Uterus (tissue), 4 donors: ENCODE results near the gene TRAF3IP3. TPM values are rescaled to one million over a fixed set of nuclear protein-coding genes. Genes with fewer than 3 reads are reported as not detected.
A peak's percentile ranks its signal among the peaks of the same experiment; 100 is the strongest.

Experiments used
- DNase-seq, 2 donors: peaks; one replicate each; pipeline ENCODE4 v3.0.0-alpha.2; 2019 to 2020
- H3K27ac ChIP-seq, 2 donors: fragments of 200-600 bp; sonication (generic); 1 replicate in 1 of 2; 2 replicates in 1 of 2; pipeline ENCODE4 v1.5.1; 2016 to 2018
- H3K27me3 ChIP-seq, 2 donors: fragments of 200-600 bp; sonication (generic); one replicate each; pipeline ENCODE4 v1.5.1; 2018 to 2019; ENCODE audit warnings: control low read depth in 1 of 2
- H3K36me3 ChIP-seq, 2 donors: fragments of 200-600 bp; sonication (generic); one replicate each; pipeline ENCODE4 v1.5.1; 2019; ENCODE audit warnings: control low read depth in 1 of 2
- H3K4me1 ChIP-seq, 2 donors: fragments of 200-600 bp; sonication (generic); one replicate each; pipeline ENCODE4 v1.5.1; 2018 to 2019; ENCODE audit warnings: control low read depth in 1 of 2
- H3K4me3 ChIP-seq, 2 donors: fragments of 200-600 bp; sonication (generic); 1 replicate in 1 of 2; 2 replicates in 1 of 2; pipeline ENCODE4 v1.5.1; 2018 to 2019; ENCODE audit warnings: mild to moderate bottlenecking in 1 of 2
- H3K9me3 ChIP-seq, 2 donors: fragments of 200-600 bp; sonication (generic); one replicate each; pipeline ENCODE4 v1.5.1; 2019; ENCODE audit warnings: control low read depth in 1 of 2
- CTCF ChIP-seq, 4 experiments: fragments of 200-600 bp in 2 of 4; fragments of 450-650 bp in 2 of 4; sonication (generic) in 2 of 4; IDR thresholded peaks; one replicate each; pipeline ENCODE4 v1.5.1; 2016 to 2019; ENCODE audit warnings: antibody characterized with exemption in 4 of 4, mild to moderate bottlenecking in 2 of 4, moderate library complexity in 1 of 4
- POLR2A ChIP-seq, 2 donors: fragments of 450-650 bp; IDR thresholded peaks; one replicate each; pipeline ENCODE4 v1.6.1; 2016; ENCODE audit warnings: antibody characterized with exemption in 2 of 2, mild to moderate bottlenecking in 1 of 2, moderate library complexity in 1 of 2
- intact Hi-C: fragments of 100-400 bp; cut with DNase I; formaldehyde crosslinking; loops from one replicate; pipeline ENCODE4 v1.15.1; 2023; ENCODE audit warnings: low total_unique reads
- total RNA-seq, 4 donors: library from RNA; depleted of rRNA in 3 of 4; stranded (reverse); fragments of >200 nt in 3 of 4; gene quantifications; one replicate each; pipeline versions ENCODE4 v1.1.0 to v1.2.4, GENCODE V29; 2014 to 2023
- donor health status: DM: yes; HTN: yes; CAD: no.

The TRAF3IP3 gene
- total RNA-seq, 4 donors from 2014 or later = 1.3 to 3.2 (median 1.3) TPM; not detected in 1

DNA sequence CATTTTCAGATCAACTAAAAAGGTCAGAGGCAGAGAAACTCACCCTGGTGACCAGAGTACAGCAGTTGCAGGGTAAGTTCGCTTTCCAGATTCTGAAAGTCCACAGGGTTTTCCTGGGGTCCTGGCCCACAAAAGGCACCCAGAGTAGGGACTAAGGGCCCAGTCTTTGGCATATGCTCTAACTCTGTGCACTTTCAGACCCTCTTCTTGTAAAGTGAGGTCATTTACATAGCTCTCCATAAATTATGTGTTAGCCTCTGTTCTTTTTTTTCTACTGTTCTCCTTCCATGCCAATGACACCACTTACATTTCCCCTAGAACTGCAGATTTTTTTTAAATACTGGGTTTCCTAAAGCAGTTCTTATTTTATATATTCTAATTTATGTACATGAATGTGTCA, 22.2 kb downstream of the TRAF3IP3 start:
- no peak for TF ChIP-seq CTCF (IDR thresholded peaks at IDR 0.05)
- TF ChIP-seq POLR2A (IDR thresholded peaks at IDR 0.05) = no peak
- Histone ChIP-seq H3K4me3 (no peak overlapping the region), H3K27me3 (no peaks in the 10 kb centered on the region), H3K36me3 (no peaks in the 10 kb centered on the region), H3K9me3 (no peaks in the 10 kb centered on the region), H3K27ac (no peak overlapping the region), H3K4me1 (no peaks in the 10 kb centered on the region)
- intact Hi-C loops = no loop called here
- no peak for DNase-seq

- intact Hi-C loops = no loop called here
- TF ChIP-seq POLR2A (IDR thresholded peaks at IDR 0.05) (no peak), CTCF (IDR thresholded peaks at IDR 0.05) (no peak)
- no peak for DNase-seq
Measured at GRCh38 chr1:209780268-209780667, 24.4 kb downstream of the TRAF3IP3 start.

GRCh38 chr1:209783386-209783785, 27.5 kb downstream of the TRAF3IP3 start:
- Histone ChIP-seq H3K27ac (no peak overlapping the region), H3K4me1 (no peaks in the 10 kb centered on the region), H3K27me3 (no peaks in the 10 kb centered on the region), H3K4me3 (peak overlapping the region in 1 of 2 donors; percentile 60), H3K36me3 (no peaks in the 10 kb centered on the region), H3K9me3 (no peaks in the 10 kb centered on the region)
- TF ChIP-seq POLR2A (IDR thresholded peaks at IDR 0.05) = no peak
- no peak for DNase-seq
- intact Hi-C loops = no loop called here

More at GRCh38 chr1:209780268-209780667, 24.4 kb downstream of the TRAF3IP3 start:
- Histone ChIP-seq H3K4me1 (no peaks in the 10 kb centered on the region), H3K4me3 (no peak overlapping the region), H3K36me3 (no peaks in the 10 kb centered on the region), H3K9me3 (no peaks in the 10 kb centered on the region), H3K27ac (no peak overlapping the region), H3K27me3 (no peaks in the 10 kb centered on the region)

- Histone ChIP-seq H3K4me1 (no peaks in the 10 kb centered on the region), H3K4me3 (peak within 1 kb of the TSS; percentile 60 to 62), H3K9me3 (no peaks in the 10 kb centered on the region), H3K36me3 (no peaks in the 10 kb centered on the region), H3K27ac (peak within 1 kb of the TSS; percentile 76 to 85), H3K27me3 (no peaks in the 10 kb centered on the region)
- intact Hi-C loops = no loop called here
- peak; percentile 99 for DNase-seq
- TF ChIP-seq CTCF (IDR thresholded peaks at IDR 0.05) (peak in 1 of 4 experiments; percentile 25), POLR2A (IDR thresholded peaks at IDR 0.05) (peak; percentile 61 to 88)
Measured at GRCh38 chr1:209784265-209785169, 28.7 kb downstream of the TRAF3IP3 start, which contains the start of gene C1orf74. Gene C1orf74 (minus strand): TSS chr1:209784559. CDS start chr1:209783634, 925 bp downstream.

GRCh38 chr1:209785592-209785991, 29.7 kb downstream of the TRAF3IP3 start:
- DNase-seq = no peak
- no peak overlapping the region for H3K27ac ChIP-seq
- intact Hi-C loops = no loop called here

More at GRCh38 chr1:209785592-209785991, 29.7 kb downstream of the TRAF3IP3 start:
- H3K27me3 ChIP-seq = no peaks in the 10 kb centered on the region
- TF ChIP-seq POLR2A (IDR thresholded peaks at IDR 0.05) (no peak), CTCF (IDR thresholded peaks at IDR 0.05) (no peak)
- no peaks in the 10 kb centered on the region for H3K36me3 ChIP-seq
- no peaks in the 10 kb centered on the region for H3K4me1 ChIP-seq
- no peak overlapping the region for H3K4me3 ChIP-seq
- H3K9me3 ChIP-seq = no peaks in the 10 kb centered on the region
